AG10803 (cell line): ENCODE results near the gene MCM9.

ENCODE experiments used
- DNase-seq: peaks from one replicate; pipeline ENCODE4 v3.0.0; 2010; ENCODE audit warnings: low read depth
- H3K4me3 ChIP-seq: 2 replicates; pipeline ENCODE4 v1.5.1; 2011; ENCODE audit warnings: mild to moderate bottlenecking, low read length, control low read depth
- TF ChIP-seq, protein P1 (sequence below): conservative IDR thresholded peaks from 2 replicates; pipeline ENCODE4 v1.5.1; 2011; ENCODE audit warnings: mild to moderate bottlenecking, low read length, control low read depth, inconsistent platforms

MCM9 gene

DNA sequence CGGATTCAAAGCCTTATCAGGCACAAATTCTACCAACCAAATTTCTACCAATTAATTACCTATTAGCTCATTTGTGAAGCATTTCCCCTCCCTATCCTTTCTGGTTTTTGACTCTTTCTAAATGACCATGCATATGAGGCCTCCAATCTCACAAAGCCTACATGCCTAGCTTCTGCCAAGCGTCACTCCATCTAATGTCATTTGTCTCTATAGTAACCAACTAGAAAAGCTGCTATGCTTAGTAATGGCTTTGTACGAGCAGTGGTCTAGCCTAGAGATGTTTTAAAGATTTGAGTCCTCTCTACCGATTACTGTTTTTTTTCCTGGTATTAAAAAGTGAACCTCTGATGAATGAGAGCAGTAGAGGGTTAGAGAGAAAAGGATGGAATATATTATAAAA lies 45.8 kb downstream of the MCM9 start:
- H3K4me3 ChIP-seq, result no peak overlapping the region
- no peak for DNase-seq
- TF ChIP-seq, protein P1, sequence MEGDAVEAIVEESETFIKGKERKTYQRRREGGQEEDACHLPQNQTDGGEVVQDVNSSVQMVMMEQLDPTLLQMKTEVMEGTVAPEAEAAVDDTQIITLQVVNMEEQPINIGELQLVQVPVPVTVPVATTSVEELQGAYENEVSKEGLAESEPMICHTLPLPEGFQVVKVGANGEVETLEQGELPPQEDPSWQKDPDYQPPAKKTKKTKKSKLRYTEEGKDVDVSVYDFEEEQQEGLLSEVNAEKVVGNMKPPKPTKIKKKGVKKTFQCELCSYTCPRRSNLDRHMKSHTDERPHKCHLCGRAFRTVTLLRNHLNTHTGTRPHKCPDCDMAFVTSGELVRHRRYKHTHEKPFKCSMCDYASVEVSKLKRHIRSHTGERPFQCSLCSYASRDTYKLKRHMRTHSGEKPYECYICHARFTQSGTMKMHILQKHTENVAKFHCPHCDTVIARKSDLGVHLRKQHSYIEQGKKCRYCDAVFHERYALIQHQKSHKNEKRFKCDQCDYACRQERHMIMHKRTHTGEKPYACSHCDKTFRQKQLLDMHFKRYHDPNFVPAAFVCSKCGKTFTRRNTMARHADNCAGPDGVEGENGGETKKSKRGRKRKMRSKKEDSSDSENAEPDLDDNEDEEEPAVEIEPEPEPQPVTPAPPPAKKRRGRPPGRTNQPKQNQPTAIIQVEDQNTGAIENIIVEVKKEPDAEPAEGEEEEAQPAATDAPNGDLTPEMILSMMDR, result no peak

DNA sequence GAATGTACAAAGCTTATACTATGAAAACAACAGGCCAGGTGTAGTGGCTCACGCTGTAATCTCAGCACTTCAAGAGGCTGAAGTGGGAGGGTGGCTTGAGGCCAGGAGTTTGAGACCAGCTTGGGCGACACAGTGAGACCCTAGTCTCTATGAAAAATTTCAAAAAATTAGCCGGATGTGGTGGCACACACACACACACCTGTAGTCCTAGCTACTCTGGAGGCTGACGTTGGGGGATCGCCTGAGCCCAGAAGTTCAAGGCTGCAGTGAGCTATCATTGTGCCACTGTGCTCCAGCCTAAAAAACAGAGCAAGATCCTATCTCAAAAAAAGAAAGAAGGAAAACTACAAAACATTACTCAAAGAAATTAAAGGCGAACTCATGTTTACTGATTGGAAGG lies 48.3 kb downstream of the MCM9 start:
- TF ChIP-seq, protein P1, result no peak
- H3K4me3 ChIP-seq, result no peak overlapping the region
- no peak for DNase-seq

DNA sequence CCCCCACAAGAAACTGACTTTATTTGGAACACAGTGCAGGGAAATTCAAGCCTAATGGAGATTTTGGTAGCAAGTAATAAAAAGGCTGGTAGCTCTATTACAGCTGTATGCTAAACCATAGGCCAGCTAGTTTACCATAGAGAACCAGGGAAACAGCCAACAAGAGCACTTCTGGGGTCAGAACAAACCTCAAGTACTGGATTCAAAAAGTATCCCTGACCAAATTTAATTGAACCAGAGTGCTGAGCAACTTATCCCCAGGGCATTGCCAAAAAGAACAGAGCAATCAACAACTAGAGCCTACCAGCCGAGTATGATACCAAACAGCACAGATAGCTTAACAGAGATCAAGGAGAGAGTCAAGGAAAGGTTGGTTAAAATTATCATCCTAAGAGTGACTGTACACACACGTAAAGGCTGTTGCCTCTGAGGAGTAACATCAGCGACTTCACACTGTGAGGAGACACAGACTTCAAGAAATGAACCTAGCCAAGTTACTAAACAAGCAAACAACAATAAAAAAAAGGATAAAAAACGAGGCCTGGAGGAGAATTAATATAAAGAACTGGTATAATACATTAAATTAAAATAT lies 52.5 kb downstream of the MCM9 start:
- H3K4me3 ChIP-seq, result no peak overlapping the region
- TF ChIP-seq, protein P1, result no peak
- no peak for DNase-seq

DNA sequence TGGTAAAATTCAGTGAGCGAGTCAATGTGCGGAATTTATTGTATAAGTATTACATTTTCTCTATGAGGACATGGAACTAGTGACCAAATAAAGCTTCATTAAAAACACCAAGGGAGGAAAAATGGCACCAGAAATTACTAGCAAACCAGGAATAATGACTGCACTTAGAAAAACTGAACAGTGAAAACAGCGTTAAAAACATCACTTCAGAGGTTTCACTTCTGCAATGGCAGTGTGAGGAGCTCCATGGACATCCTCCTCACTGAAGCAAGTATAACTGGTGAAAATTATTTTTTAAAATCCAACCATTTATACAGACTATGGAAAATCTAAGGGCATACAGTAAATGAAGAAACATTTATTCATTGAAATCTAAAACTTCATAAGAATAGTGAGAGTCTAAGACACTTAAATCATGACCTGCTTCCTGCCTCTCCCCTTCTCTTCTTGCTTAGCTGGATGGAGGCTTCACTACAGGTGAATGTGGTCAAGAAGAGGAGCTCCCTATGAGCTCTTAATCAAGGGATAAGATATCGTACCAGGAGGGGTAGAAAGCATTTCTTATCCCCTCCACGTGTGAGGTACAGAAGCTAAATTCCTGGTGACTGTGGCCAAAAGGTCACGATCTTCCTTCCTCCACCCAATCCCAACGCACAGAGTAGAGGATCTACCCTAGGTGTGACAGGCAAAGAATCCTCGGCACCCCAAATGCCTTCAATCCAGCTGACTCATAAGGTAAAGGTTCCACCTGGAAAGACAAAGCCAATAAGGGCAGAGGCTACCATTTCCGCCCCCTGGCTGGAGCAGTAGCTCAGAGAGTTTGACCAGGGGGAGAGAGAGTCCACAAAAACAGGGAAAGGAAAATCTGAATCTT lies 53.3 kb downstream of the MCM9 start:
- TF ChIP-seq, protein P1, result no peak
- no peak overlapping the region for H3K4me3 ChIP-seq
- no peak for DNase-seq

DNA sequence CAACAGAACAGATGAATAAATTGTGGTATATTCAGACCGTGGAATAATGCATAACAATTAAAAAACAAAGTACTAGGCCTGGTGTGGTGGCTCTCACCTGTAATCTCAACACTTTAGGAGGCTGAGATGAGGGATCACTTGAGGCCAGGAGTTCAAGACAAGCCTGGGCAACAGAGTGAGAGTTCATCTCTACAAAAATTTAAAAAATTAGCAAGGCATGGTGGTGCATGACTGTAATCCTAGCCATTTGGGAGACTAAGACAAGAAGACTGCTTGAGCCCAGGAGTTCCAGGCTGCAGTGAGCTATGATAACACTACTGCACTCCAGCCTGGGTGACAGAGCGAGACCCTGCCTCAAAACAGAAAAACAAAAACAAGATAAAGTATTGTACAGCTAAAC lies 57.2 kb downstream of the MCM9 start:
- TF ChIP-seq, protein P1, result no peak
- no peak for DNase-seq
- no peak overlapping the region for H3K4me3 ChIP-seq

DNA sequence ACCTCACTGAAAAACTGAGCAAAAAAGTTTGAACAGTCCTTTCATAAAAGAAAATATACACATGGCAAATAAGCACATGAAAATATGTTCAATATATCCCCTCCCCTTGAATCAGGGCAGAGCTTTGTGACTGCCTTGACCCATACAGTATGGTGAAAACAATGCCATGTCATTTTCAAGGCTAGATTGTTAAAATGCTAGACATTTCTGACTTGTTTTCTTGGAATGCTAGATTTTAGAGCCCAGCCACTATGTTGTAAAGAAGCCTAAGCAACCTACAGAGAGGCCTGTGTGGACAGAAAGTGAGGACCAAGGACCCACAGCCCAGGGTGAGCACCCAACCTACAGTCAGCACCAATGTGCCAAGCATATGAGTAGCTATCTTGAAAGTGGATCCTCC lies 58.1 kb downstream of the MCM9 start:
- TF ChIP-seq, protein P1, result no peak
- DNase-seq, result peak; percentile 56
- no peak overlapping the region for H3K4me3 ChIP-seq

DNA sequence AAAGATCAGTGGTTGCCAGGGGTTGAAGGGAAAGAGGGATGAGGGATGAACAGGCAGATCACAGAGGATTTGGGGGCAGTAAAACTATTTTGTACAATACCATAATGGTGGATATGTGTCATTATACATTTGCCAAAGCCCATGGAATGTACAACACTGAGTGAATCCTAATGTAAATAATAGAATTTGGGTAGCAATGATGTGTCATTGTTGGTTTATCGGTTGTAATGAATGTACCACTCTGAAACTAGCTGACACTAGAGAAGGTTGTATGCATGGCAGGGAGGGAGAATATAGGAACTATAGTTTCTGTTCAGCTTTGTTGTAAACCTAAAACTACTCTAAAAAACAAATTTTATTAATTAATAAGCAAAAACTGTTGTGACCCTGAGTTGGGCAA lies 58.8 kb downstream of the MCM9 start:
- no peak for DNase-seq

More for the DNA sequence above, 58.8 kb downstream of the MCM9 start:
- no peak overlapping the region for H3K4me3 ChIP-seq
- TF ChIP-seq, protein P1, result no peak
